Lower lobe of right lung (tissue), 2 donors: Measurements from ENCODE around the gene ATP1A4. TPM values are rescaled to one million over a fixed set of nuclear protein-coding genes. Genes with fewer than 3 reads are reported as not detected.

Experiments used
- ATAC-seq, 2 donors: fragments of 200-7000 bp; cut with Tn5 transposase; one replicate each; pipeline ENCODE4 v1.9.1; 2020 to 2022; ENCODE audit warnings: mild to moderate bottlenecking in 2 of 2, moderate library complexity in 2 of 2
- DNase-seq: peaks from one replicate; pipeline ENCODE4 v3.0.0-alpha.2; 2020
- H3K27ac ChIP-seq: fragments of 200-600 bp; one replicate; pipeline ENCODE4 v1.8.0; 2022
- H3K27me3 ChIP-seq: fragments of 200-600 bp; one replicate; pipeline ENCODE4 v1.8.0; 2022; ENCODE audit warnings: low read depth
- H3K36me3 ChIP-seq: fragments of 200-600 bp; one replicate; pipeline ENCODE4 v1.8.0; 2022; ENCODE audit warnings: mild to moderate bottlenecking
- H3K4me1 ChIP-seq: fragments of 200-600 bp; one replicate; pipeline ENCODE4 v1.8.0; 2022
- H3K4me3 ChIP-seq: fragments of 200-600 bp; one replicate; pipeline ENCODE4 v1.8.0; 2022; ENCODE audit warnings: mild to moderate bottlenecking
- H3K9me3 ChIP-seq: fragments of 200-600 bp; one replicate; pipeline ENCODE4 v1.8.0; 2022
- CTCF ChIP-seq: fragments of 200-600 bp; IDR thresholded peaks from one replicate; pipeline ENCODE4 v1.8.0; 2022; ENCODE audit warnings: antibody characterized with exemption, mild to moderate bottlenecking
- intact Hi-C: fragments of 100-400 bp; cut with DNase I; formaldehyde crosslinking; loops from one replicate; pipeline ENCODE4 v1.11.0; 2022
- total RNA-seq: library from RNA; stranded (reverse); fragmentation: NEBNext Ultra II Directional; extraction: Animal tissue kit (Norgen Biotek cat#: 25700); gene quantifications from one replicate; pipeline ENCODE4 v1.2.1, GENCODE V29; 2021
- donor health status: DM: no; HTN: yes; CAD: no; lungs with severe emphysema.

The ATP1A4 gene
- total RNA-seq, 1 donor from 2014 or later: 1.1 TPM

- no peak for DNase-seq
Measured at GRCh38 chr1:160129046-160129445, 22.4 kb upstream of the ATP1A4 start.

GRCh38 chr1:160129558-160129957 is 21.8 kb upstream of the ATP1A4 start:
- intact Hi-C loops: no loop called here
- no peak for TF ChIP-seq CTCF
- Histone ChIP-seq H3K36me3 (no peaks in the 10 kb centered on the region), H3K9me3 (no peaks in the 10 kb centered on the region), H3K27me3 (no peaks in the 10 kb centered on the region), H3K4me3 (no peak overlapping the region), H3K27ac (no peak overlapping the region), H3K4me1 (peaks cover 5% of the 10 kb centered on the region)
- ATAC-seq: no peak
- DNase-seq: no peak

More at GRCh38 chr1:160129046-160129445, 22.4 kb upstream of the ATP1A4 start:
- intact Hi-C loops: no loop called here
- Histone ChIP-seq H3K27ac (no peak overlapping the region), H3K36me3 (no peaks in the 10 kb centered on the region), H3K4me1 (peaks cover 5% of the 10 kb centered on the region), H3K9me3 (no peaks in the 10 kb centered on the region), H3K4me3 (no peak overlapping the region), H3K27me3 (no peaks in the 10 kb centered on the region)
- no peak for TF ChIP-seq CTCF
- ATAC-seq: no peak

GRCh38 chr1:160129966-160130365 is 21.4 kb upstream of the ATP1A4 start:
- Histone ChIP-seq H3K4me3 (no peak overlapping the region), H3K9me3 (no peaks in the 10 kb centered on the region), H3K27me3 (no peaks in the 10 kb centered on the region), H3K27ac (no peak overlapping the region), H3K4me1 (peaks cover 3% of the 10 kb centered on the region), H3K36me3 (no peaks in the 10 kb centered on the region)
- intact Hi-C loops: no loop called here
- DNase-seq: no peak
- ATAC-seq: no peak
- TF ChIP-seq CTCF: no peak

- no peaks in the 10 kb centered on the region for H3K27me3 ChIP-seq
Measured at GRCh38 chr1:160130486-160130885, 20.9 kb upstream of the ATP1A4 start.

GRCh38 chr1:160130939-160131338 is 20.5 kb upstream of the ATP1A4 start:
- H3K9me3 ChIP-seq: no peaks in the 10 kb centered on the region
- ATAC-seq: no peak
- H3K27ac ChIP-seq: no peak overlapping the region
- DNase-seq: no peak
- intact Hi-C loops: no loop called here
- no peaks in the 10 kb centered on the region for H3K36me3 ChIP-seq
- TF ChIP-seq CTCF: no peak
- no peak overlapping the region for H3K4me3 ChIP-seq
- no peaks in the 10 kb centered on the region for H3K27me3 ChIP-seq
- no peaks in the 10 kb centered on the region for H3K4me1 ChIP-seq

More at GRCh38 chr1:160130486-160130885, 20.9 kb upstream of the ATP1A4 start:
- no peak for TF ChIP-seq CTCF
- no peaks in the 10 kb centered on the region for H3K36me3 ChIP-seq
- H3K4me3 ChIP-seq: no peak overlapping the region
- H3K4me1 ChIP-seq: no peaks in the 10 kb centered on the region
- ATAC-seq (no peak), DNase-seq (no peak)
- intact Hi-C loops: no loop called here
- no peaks in the 10 kb centered on the region for H3K9me3 ChIP-seq
- no peak overlapping the region for H3K27ac ChIP-seq
